Measurements from ENCODE around the gene HMGN4. TPM values are rescaled to one million over a fixed set of nuclear protein-coding genes. Genes with fewer than 3 reads are reported as not detected.

The HMGN4 gene
- total and polyA plus RNA-seq, 2 donors from 2014 or later, result 49.3 to 72.7 TPM

GRCh38 chr6:26524722-26525370 is 13.3 kb upstream of the HMGN4 start:
- intact Hi-C loops (cut with DNase I), result no loop called here
- Histone ChIP-seq H3K4me3 (ENCODE audit: low read length in 3 of 3) (no peak overlapping the region), H3K4me1 (ENCODE audit: control insufficient read depth in 2 of 3, insufficient read depth in 2 of 3, low read depth in 1 of 3, low read length in 3 of 3) (peaks cover 0 to 4% (median 2%) of the 10 kb centered on the region in 3 donors), H3K27me3 (ENCODE audit: control insufficient read depth, insufficient read depth, low read length) (no peaks in the 10 kb centered on the region), H3K27ac (ENCODE audit: low read depth in 2 of 2, low read length in 2 of 2) (no peak overlapping the region), H3K36me3 (ENCODE audit: control insufficient read depth in 2 of 3, insufficient read depth in 3 of 3, low read length in 3 of 3) (no peaks in the 10 kb centered on the region), H3K9ac (ENCODE audit: low read length in 3 of 3) (no peak overlapping the region), H3K9me3 (ENCODE audit: control insufficient read depth in 2 of 3, insufficient read depth in 1 of 3, low read length in 3 of 3) (no peaks in the 10 kb centered on the region)
- no peak for TF ChIP-seq CTCF (IDR thresholded peaks at IDR 0.05; ENCODE audit: borderline replicate concordance, extremely low read depth, insufficient read depth)
- DNase-seq (no peak), FAIRE-seq (no peak)

- Histone ChIP-seq H3K27ac (ENCODE audit: low read depth in 2 of 2, low read length in 2 of 2) (no peak overlapping the region), H3K4me1 (ENCODE audit: control insufficient read depth in 2 of 3, insufficient read depth in 2 of 3, low read depth in 1 of 3, low read length in 3 of 3) (peaks cover 0 to 4% (median 2%) of the 10 kb centered on the region in 3 donors), H3K9me3 (ENCODE audit: control insufficient read depth in 2 of 3, insufficient read depth in 1 of 3, low read length in 3 of 3) (no peaks in the 10 kb centered on the region), H3K9ac (ENCODE audit: low read length in 3 of 3) (no peak overlapping the region), H3K36me3 (ENCODE audit: control insufficient read depth in 2 of 3, insufficient read depth in 3 of 3, low read length in 3 of 3) (no peaks in the 10 kb centered on the region), H3K27me3 (ENCODE audit: control insufficient read depth, insufficient read depth, low read length) (no peaks in the 10 kb centered on the region), H3K4me3 (ENCODE audit: low read length in 3 of 3) (no peak overlapping the region)
- no peak for FAIRE-seq
- TF ChIP-seq CTCF (IDR thresholded peaks at IDR 0.05; ENCODE audit: borderline replicate concordance, extremely low read depth, insufficient read depth), result no peak
- intact Hi-C loops (cut with DNase I), result no loop called here
- DNase-seq, result no peak
Measured at GRCh38 chr6:26525838-26526237, 12.3 kb upstream of the HMGN4 start.

- Histone ChIP-seq H3K27ac (ENCODE audit: low read depth in 2 of 2, low read length in 2 of 2) (no peak overlapping the region), H3K36me3 (ENCODE audit: control insufficient read depth in 2 of 3, insufficient read depth in 3 of 3, low read length in 3 of 3) (no peaks in the 10 kb centered on the region), H3K4me1 (ENCODE audit: control insufficient read depth in 2 of 3, insufficient read depth in 2 of 3, low read depth in 1 of 3, low read length in 3 of 3) (peaks cover 0 to 4% (median 2%) of the 10 kb centered on the region in 3 donors), H3K9me3 (ENCODE audit: control insufficient read depth in 2 of 3, insufficient read depth in 1 of 3, low read length in 3 of 3) (no peaks in the 10 kb centered on the region), H3K9ac (ENCODE audit: low read length in 3 of 3) (no peak overlapping the region), H3K4me3 (ENCODE audit: low read length in 3 of 3) (no peak overlapping the region), H3K27me3 (ENCODE audit: control insufficient read depth, insufficient read depth, low read length) (no peaks in the 10 kb centered on the region)
- DNase-seq (no peak), FAIRE-seq (no peak)
- TF ChIP-seq CTCF (IDR thresholded peaks at IDR 0.05; ENCODE audit: borderline replicate concordance, extremely low read depth, insufficient read depth), result no peak
- intact Hi-C loops (cut with DNase I), result no loop called here
Measured at GRCh38 chr6:26526928-26527327, 11.2 kb upstream of the HMGN4 start.

GRCh38 chr6:26530203-26530602 is 8.0 kb upstream of the HMGN4 start:
- intact Hi-C loops (cut with DNase I), result no loop called here
- H3K27me3 ChIP-seq (ENCODE audit: control insufficient read depth, insufficient read depth, low read length), result no peaks in the 10 kb centered on the region
- TF ChIP-seq CTCF (IDR thresholded peaks at IDR 0.05; ENCODE audit: borderline replicate concordance, extremely low read depth, insufficient read depth), result no peak
- H3K9ac ChIP-seq (ENCODE audit: low read length in 3 of 3), result no peak overlapping the region
- H3K4me3 ChIP-seq (ENCODE audit: low read length in 3 of 3), result no peak overlapping the region
- peaks cover 0 to 6% (median 0%) of the 10 kb centered on the region in 3 donors for H3K4me1 ChIP-seq (ENCODE audit: control insufficient read depth in 2 of 3, insufficient read depth in 2 of 3, low read depth in 1 of 3, low read length in 3 of 3)
- FAIRE-seq, result no peak
- H3K36me3 ChIP-seq (ENCODE audit: control insufficient read depth in 2 of 3, insufficient read depth in 3 of 3, low read length in 3 of 3), result no peaks in the 10 kb centered on the region
- H3K27ac ChIP-seq (ENCODE audit: low read depth in 2 of 2, low read length in 2 of 2), result no peak overlapping the region
- H3K9me3 ChIP-seq (ENCODE audit: control insufficient read depth in 2 of 3, insufficient read depth in 1 of 3, low read length in 3 of 3), result no peaks in the 10 kb centered on the region
- DNase-seq, result no peak

All from kidney (tissue), 14 donors.